ENCODE measurements around the gene GNAT2.

DNA sequence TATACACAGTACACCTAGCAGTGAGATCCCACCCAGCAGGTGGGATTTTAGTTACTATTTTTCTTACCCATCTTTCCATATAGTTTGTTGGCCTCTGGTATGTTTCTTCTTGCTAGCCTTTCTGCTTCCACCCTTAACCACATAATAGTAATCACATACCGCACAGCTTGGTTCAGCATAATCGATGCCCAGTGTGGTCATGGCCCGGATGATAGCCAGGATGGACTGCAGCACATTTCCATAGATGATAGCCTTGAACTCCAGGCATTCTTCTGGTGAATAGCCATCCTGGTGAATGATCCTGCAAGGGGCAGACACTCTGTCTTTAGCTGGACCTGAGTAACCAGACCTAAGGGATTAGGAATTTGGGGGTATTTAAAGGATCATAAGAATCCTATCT, 9.5 kb downstream of the GNAT2 start:
- TF ChIP-seq EZH2 (IDR thresholded peaks at IDR 0.05; ENCODE audit: low read length, missing control alignments) = no peak
- TF ChIP-seq, protein P1, sequence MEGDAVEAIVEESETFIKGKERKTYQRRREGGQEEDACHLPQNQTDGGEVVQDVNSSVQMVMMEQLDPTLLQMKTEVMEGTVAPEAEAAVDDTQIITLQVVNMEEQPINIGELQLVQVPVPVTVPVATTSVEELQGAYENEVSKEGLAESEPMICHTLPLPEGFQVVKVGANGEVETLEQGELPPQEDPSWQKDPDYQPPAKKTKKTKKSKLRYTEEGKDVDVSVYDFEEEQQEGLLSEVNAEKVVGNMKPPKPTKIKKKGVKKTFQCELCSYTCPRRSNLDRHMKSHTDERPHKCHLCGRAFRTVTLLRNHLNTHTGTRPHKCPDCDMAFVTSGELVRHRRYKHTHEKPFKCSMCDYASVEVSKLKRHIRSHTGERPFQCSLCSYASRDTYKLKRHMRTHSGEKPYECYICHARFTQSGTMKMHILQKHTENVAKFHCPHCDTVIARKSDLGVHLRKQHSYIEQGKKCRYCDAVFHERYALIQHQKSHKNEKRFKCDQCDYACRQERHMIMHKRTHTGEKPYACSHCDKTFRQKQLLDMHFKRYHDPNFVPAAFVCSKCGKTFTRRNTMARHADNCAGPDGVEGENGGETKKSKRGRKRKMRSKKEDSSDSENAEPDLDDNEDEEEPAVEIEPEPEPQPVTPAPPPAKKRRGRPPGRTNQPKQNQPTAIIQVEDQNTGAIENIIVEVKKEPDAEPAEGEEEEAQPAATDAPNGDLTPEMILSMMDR (conservative IDR thresholded peaks at IDR 0.05 in 1 of 2, IDR thresholded peaks at IDR 0.05 in 1 of 2; ENCODE audit: low read depth in 1 of 2, low read length in 2 of 2) = no peak
